K562 (cell line): ENCODE results near the gene ATP6V1G1. TPM values are rescaled to one million over a fixed set of nuclear protein-coding genes. Genes with fewer than 3 reads are reported as not detected.

Source experiments
- CBX8 ChIP-seq: fragments of 200-600 bp; sonication (generic); IDR thresholded peaks from 2 replicates; pipeline ENCODE4 v1.6.1; 2012; ENCODE audit warnings: borderline replicate concordance, mixed run types, low read depth, mild to moderate bottlenecking, moderate library complexity, mixed read lengths, low read length, control low read depth, inconsistent platforms; ENCODE audit not compliant: poor library complexity, severe bottlenecking; ENCODE audit errors: extremely low read depth
- CEBPB ChIP-seq: fragments of 450-650 bp; IDR thresholded peaks from 2 replicates; pipeline ENCODE4 v1.6.1; 2016; ENCODE audit warnings: missing genetic modification characterization, missing compliant biosample characterization
- E2F3 ChIP-seq: fragments of 250-450 bp; sonication (Bioruptor Pico); IDR thresholded peaks from 2 replicates; pipeline ENCODE4 v1.4.0; 2020; ENCODE audit warnings: mild to moderate bottlenecking
- FOXJ3 ChIP-seq: sonication (generic); formaldehyde crosslinking; IDR thresholded peaks from 2 replicates; pipeline ENCODE4 v1.4.0; 2020; ENCODE audit warnings: mild to moderate bottlenecking, missing genetic modification reagents
- GATA2 ChIP-seq: sonication (generic); formaldehyde crosslinking; IDR thresholded peaks from 2 replicates; pipeline ENCODE4 v1.4.0; 2020; ENCODE audit warnings: mild to moderate bottlenecking, missing genetic modification reagents
- HDAC8 ChIP-seq: fragments of 450-650 bp; IDR thresholded peaks from 2 replicates; pipeline ENCODE4 v1.6.1; 2016; ENCODE audit warnings: mild to moderate bottlenecking, missing genetic modification characterization, moderate library complexity, missing compliant biosample characterization
- HLTF ChIP-seq: fragments of 450-650 bp; IDR thresholded peaks from 2 replicates; pipeline ENCODE4 v1.6.1; 2016
- NR1H2 ChIP-seq: sonication (generic); formaldehyde crosslinking; IDR thresholded peaks from 2 replicates; pipeline ENCODE4 v1.4.0; 2020; ENCODE audit warnings: mild to moderate bottlenecking, missing genetic modification reagents
- PHF8 ChIP-seq: fragments of 200-600 bp; sonication (generic); IDR thresholded peaks from 2 replicates; pipeline ENCODE4 v1.6.1; 2012; ENCODE audit warnings: mixed run types, mild to moderate bottlenecking, inconsistent platforms, low read length, moderate library complexity, borderline replicate concordance
- RBM14 ChIP-seq: fragments of 200-400 bp; formaldehyde crosslinking; IDR thresholded peaks from 2 replicates; pipeline ENCODE4 v1.6.1; 2018; ENCODE audit warnings: low read depth, mild to moderate bottlenecking, low read length, moderate library complexity, borderline replicate concordance; ENCODE audit not compliant: insufficient read depth
- RNF2 ChIP-seq: sonication (generic); IDR thresholded peaks from 2 replicates; pipeline ENCODE4 v1.6.1; 2016
- SIN3A ChIP-seq, 2 experiments: fragments of 150-350 bp in 1 of 2; IDR thresholded peaks; 2 replicates each; pipeline ENCODE4 v1.6.1; 2011 to 2016; ENCODE audit warnings: borderline replicate concordance in 2 of 2, low read depth in 2 of 2, low read length in 2 of 2, mild to moderate bottlenecking in 2 of 2, moderate library complexity in 2 of 2; ENCODE audit not compliant: control insufficient read depth in 1 of 2
- SMARCA5 ChIP-seq: fragments of 450-650 bp; IDR thresholded peaks from 2 replicates; pipeline ENCODE4 v1.6.1; 2016
- SREBF1 ChIP-seq: fragments of 150-350 bp; IDR thresholded peaks from 2 replicates; pipeline ENCODE4 v1.6.1; 2014; ENCODE audit warnings: antibody characterized with exemption, low read depth, low read length, borderline replicate concordance
- SRF ChIP-seq, 2 experiments: fragments of 250-450, 450-650 bp in 1 of 2; sonication (Bioruptor Pico) in 1 of 2; sonication (generic) in 1 of 2; formaldehyde crosslinking; IDR thresholded peaks; 2 replicates each; pipeline versions ENCODE4 v1.5.0 to v1.5.1; 2020 to 2022; ENCODE audit warnings: mild to moderate bottlenecking in 1 of 2, missing genetic modification reagents in 1 of 2
- TBL1XR1 ChIP-seq, 2 experiments: IDR thresholded peaks; 2 replicates each; pipeline ENCODE4 v1.6.1; 2012; ENCODE audit warnings: improper control_type of control experiment in 2 of 2, low read length in 2 of 2, mild to moderate bottlenecking in 1 of 2
- ZNF311 ChIP-seq: fragments of 250-450 bp; sonication (Bioruptor Pico); IDR thresholded peaks from 2 replicates; pipeline ENCODE4 v1.4.0; 2020; ENCODE audit warnings: mild to moderate bottlenecking, moderate library complexity
- ZNF324 ChIP-seq: fragments of 250-450 bp; sonication (Bioruptor Pico); IDR thresholded peaks from 2 replicates; pipeline ENCODE4 v1.4.0; 2020; ENCODE audit warnings: mild to moderate bottlenecking
- polyA plus RNA-seq, 8 experiments: library from polyadenylated mRNA; depleted of rRNA in 4 of 8; stranded (reverse) in 5 of 8; unstranded in 3 of 8; fragments of >200 nt; fragmentation: Nextera tagmentation in 2 of 8; fragmentation: Illumina TruSeq in 1 of 8; extraction: Ambion mirVana in 2 of 8; extraction: Trizol in 1 of 8; gene quantifications; 2 replicates each; pipeline versions ENCODE4 v1.2.1 to v1.2.3, GENCODE V29; 2011 to 2014; ENCODE audit warnings: inconsistent platforms in 1 of 8, missing spikeins in 1 of 8
- total RNA-seq, 7 experiments: library from RNA; depleted of rRNA in 6 of 7; stranded (reverse); fragments of >200 nt in 6 of 7; fragmentation: Illumina TruSeq in 2 of 7; extraction: Trizol in 2 of 7; gene quantifications; 2 replicates each; pipeline versions ENCODE4 v1.2.1 to v1.2.3, GENCODE V29; 2011 to 2021; ENCODE audit warnings: low replicate concordance in 1 of 7
- TF ChIP-seq, protein P1 (sequence below): sonication (generic); formaldehyde crosslinking; IDR thresholded peaks from 2 replicates; pipeline ENCODE4 v1.8.0; 2022; ENCODE audit warnings: missing genetic modification reagents, mild to moderate bottlenecking, borderline replicate concordance
- TF ChIP-seq, protein P2 (sequence below), 3 experiments: fragments of 200-800 bp in 1 of 3; sonication (Bioruptor generic) in 1 of 3; sonication (generic) in 1 of 3; formaldehyde crosslinking in 1 of 3; IDR thresholded peaks; 2 replicates each; pipeline versions ENCODE4 v1.6.1 to v1.8.0; 2016 to 2022; ENCODE audit warnings: mild to moderate bottlenecking in 2 of 3, missing compliant biosample characterization in 2 of 3, missing genetic modification characterization in 2 of 3, missing genetic modification reagents in 1 of 3
- TF ChIP-seq, protein P3 (sequence below): sonication (generic); formaldehyde crosslinking; IDR thresholded peaks from 2 replicates; pipeline ENCODE4 v1.8.1; 2023; ENCODE audit warnings: mild to moderate bottlenecking, missing genetic modification reagents

The ATP6V1G1 gene
- total and polyA plus RNA-seq, 9 of the 15 experiments (the other 6 are each of a cell fraction or from before 2014, with no cell fraction given) = 88.4 to 492 (median 193) TPM

DNA sequence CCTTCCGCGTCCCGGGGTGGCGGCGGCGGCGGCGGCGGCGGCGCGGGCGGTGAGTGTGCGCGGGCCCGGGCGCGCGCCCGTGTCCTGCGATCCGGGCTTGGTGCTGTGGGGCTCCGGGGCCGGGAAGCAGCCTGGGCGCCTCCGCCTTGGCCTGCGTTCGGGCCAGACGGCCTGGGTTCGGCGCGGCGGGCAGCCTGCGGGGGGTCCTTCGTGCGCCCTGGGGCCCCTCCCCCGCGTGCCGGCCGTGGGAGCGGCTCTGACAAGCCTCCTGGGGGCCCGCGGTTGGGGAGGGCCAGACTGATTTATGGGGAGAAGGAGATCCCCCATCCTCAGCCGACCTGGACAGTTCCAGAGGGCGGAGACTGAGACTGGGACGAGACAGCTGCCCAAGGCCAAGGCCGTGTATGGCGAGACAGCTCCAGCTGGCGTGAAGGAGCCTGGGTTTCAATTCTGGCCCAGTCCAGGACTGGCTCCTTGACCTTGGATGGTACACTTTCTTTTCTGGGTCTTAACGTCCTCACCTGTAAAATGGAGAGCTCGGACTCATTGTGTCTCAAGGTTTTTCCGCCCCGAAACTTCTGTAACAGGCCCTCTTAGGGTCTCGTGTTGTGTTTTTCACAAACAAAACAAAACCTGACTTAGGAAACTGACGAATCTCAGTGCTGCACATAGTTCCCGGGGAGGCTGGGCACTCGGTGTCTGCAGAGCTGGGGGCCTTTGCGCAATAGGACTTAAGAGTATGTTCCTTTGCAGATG, 24.1 kb downstream of the ATP6V1G1 start (continued):
- no peak for TF ChIP-seq SIN3A (IDR thresholded peaks at IDR 0.05; ENCODE audit: borderline replicate concordance in 2 of 2, control insufficient read depth in 1 of 2, low read depth in 2 of 2, low read length in 2 of 2)
- TF ChIP-seq, protein P1, sequence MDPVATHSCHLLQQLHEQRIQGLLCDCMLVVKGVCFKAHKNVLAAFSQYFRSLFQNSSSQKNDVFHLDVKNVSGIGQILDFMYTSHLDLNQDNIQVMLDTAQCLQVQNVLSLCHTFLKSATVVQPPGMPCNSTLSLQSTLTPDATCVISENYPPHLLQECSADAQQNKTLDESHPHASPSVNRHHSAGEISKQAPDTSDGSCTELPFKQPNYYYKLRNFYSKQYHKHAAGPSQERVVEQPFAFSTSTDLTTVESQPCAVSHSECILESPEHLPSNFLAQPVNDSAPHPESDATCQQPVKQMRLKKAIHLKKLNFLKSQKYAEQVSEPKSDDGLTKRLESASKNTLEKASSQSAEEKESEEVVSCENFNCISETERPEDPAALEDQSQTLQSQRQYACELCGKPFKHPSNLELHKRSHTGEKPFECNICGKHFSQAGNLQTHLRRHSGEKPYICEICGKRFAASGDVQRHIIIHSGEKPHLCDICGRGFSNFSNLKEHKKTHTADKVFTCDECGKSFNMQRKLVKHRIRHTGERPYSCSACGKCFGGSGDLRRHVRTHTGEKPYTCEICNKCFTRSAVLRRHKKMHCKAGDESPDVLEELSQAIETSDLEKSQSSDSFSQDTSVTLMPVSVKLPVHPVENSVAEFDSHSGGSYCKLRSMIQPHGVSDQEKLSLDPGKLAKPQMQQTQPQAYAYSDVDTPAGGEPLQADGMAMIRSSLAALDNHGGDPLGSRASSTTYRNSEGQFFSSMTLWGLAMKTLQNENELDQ (CRISPR knock-in tag) = no peak
- TF ChIP-seq SMARCA5 = no peak
- TF ChIP-seq E2F3 (CRISPR knock-in tag) = no peak
- TF ChIP-seq HLTF = no peak
- TF ChIP-seq PHF8 = peak; percentile 47; the same call in 1 of the 2 replicates
- peak; percentile 97 for TF ChIP-seq CEBPB (tag)
- TF ChIP-seq FOXJ3 = no peak
- no peak for TF ChIP-seq CBX8
- TF ChIP-seq, protein P2, sequence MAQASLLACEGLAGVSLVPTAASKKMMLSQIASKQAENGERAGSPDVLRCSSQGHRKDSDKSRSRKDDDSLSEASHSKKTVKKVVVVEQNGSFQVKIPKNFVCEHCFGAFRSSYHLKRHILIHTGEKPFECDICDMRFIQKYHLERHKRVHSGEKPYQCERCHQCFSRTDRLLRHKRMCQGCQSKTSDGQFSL (CRISPR knock-in tag; IDR thresholded peaks at IDR 0.05) = no peak
- TF ChIP-seq, protein P2 (tag; IDR thresholded peaks at IDR 0.05) = no peak
- TF ChIP-seq ZNF311 (CRISPR knock-in tag) = no peak
- no peak for TF ChIP-seq HDAC8 (tag)
- TF ChIP-seq SRF (CRISPR knock-in tag; IDR thresholded peaks at IDR 0.05) = peak in 1 of 2 experiments; percentile 72; a peak in 2 of 4 replicates
- TF ChIP-seq, protein P3, sequence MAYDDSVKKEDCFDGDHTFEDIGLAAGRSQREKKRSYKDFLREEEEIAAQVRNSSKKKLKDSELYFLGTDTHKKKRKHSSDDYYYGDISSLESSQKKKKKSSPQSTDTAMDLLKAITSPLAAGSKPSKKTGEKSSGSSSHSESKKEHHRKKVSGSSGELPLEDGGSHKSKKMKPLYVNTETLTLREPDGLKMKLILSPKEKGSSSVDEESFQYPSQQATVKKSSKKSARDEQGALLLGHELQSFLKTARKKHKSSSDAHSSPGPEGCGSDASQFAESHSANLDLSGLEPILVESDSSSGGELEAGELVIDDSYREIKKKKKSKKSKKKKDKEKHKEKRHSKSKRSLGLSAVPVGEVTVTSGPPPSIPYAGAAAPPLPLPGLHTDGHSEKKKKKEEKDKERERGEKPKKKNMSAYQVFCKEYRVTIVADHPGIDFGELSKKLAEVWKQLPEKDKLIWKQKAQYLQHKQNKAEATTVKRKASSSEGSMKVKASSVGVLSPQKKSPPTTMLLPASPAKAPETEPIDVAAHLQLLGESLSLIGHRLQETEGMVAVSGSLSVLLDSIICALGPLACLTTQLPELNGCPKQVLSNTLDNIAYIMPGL = peak; percentile 56; the same call in 1 of the 2 replicates
- TF ChIP-seq TBL1XR1 (IDR thresholded peaks at IDR 0.05; ENCODE audit: low read length in 2 of 2) = no peak
- TF ChIP-seq RBM14 = no peak
- TF ChIP-seq ZNF324 (CRISPR knock-in tag) = no peak
- TF ChIP-seq NR1H2 (CRISPR knock-in tag) = no peak
- TF ChIP-seq SREBF1 = no peak
- TF ChIP-seq GATA2 = no peak
- no peak for TF ChIP-seq RNF2
